COLO668 (cell line): ENCODE results near the gene C8B.

Experiments used
- DNase-seq: peaks from one replicate; lab custom pipeline; 2025; ENCODE audit not compliant: unreplicated experiment; lab: John Stamatoyannopoulos, UW

C8B gene

GRCh38 chr1:56972976-56973375, 7.2 kb upstream of the C8B start:
- DNase-seq: no peak

- no peak for DNase-seq
Measured at GRCh38 chr1:56970280-56970679, 4.5 kb upstream of the C8B start.

GRCh38 chr1:56968878-56969495, 3.2 kb upstream of the C8B start:
- no peak for DNase-seq

- peak; percentile 47 for DNase-seq
Measured at GRCh38 chr1:56967900-56968832, 2.4 kb upstream of the C8B start.

- DNase-seq: no peak
Measured at GRCh38 chr1:56967355-56967754, 1.5 kb upstream of the C8B start.

GRCh38 chr1:56966698-56966999, 834 bp upstream of the C8B start:
- DNase-seq: no peak

GRCh38 chr1:56965191-56965590, 624 bp downstream of the C8B start:
- DNase-seq: no peak

- no peak for DNase-seq
Measured at GRCh38 chr1:56964349-56965017, 1.3 kb downstream of the C8B start.

- no peak for DNase-seq
Measured at GRCh38 chr1:56963667-56964066, 2.1 kb downstream of the C8B start.

- no peak for DNase-seq
Measured at GRCh38 chr1:56961426-56961825, 4.4 kb downstream of the C8B start.

- no peak for DNase-seq
Measured at GRCh38 chr1:56958526-56958925, 7.3 kb downstream of the C8B start.

- no peak for DNase-seq
Measured at GRCh38 chr1:56957931-56958330, 7.9 kb downstream of the C8B start.

GRCh38 chr1:56954664-56955063, 11.2 kb downstream of the C8B start:
- DNase-seq: no peak

GRCh38 chr1:56953386-56953785, 12.4 kb downstream of the C8B start:
- DNase-seq: no peak

- no peak for DNase-seq
Measured at GRCh38 chr1:56952501-56952900, 13.3 kb downstream of the C8B start.

- no peak for DNase-seq
Measured at GRCh38 chr1:56948403-56949023, 17.3 kb downstream of the C8B start.

- no peak for DNase-seq
Measured at GRCh38 chr1:56940039-56940438, 25.8 kb downstream of the C8B start.

GRCh38 chr1:56939209-56939608, 26.6 kb downstream of the C8B start:
- no peak for DNase-seq

- no peak for DNase-seq
Measured at GRCh38 chr1:56938646-56939045, 27.2 kb downstream of the C8B start.

- DNase-seq: no peak
Measured at GRCh38 chr1:56934430-56935060, 31.3 kb downstream of the C8B start.

- no peak for DNase-seq
Measured at GRCh38 chr1:56933606-56934005, 32.2 kb downstream of the C8B start.
